BE2C (cell line): ENCODE measurements around the gene RTN4.

Source experiments
- DNase-seq: peaks from one replicate; pipeline ENCODE4 v3.0.0-alpha.2; 2020
- H3K27me3 ChIP-seq: fragments of 250-450 bp; sonication (Bioruptor Pico); 2 replicates; pipeline ENCODE4 v1.5.1; 2020; ENCODE audit warnings: mild to moderate bottlenecking
- H3K36me3 ChIP-seq: fragments of 250-450 bp; sonication (Bioruptor Pico); 2 replicates; pipeline ENCODE4 v1.5.1; 2020; ENCODE audit warnings: mild to moderate bottlenecking
- H3K4me1 ChIP-seq: fragments of 250-450 bp; sonication (Bioruptor Pico); 2 replicates; pipeline ENCODE4 v1.5.1; 2020
- H3K4me3 ChIP-seq: 2 replicates; pipeline ENCODE4 v1.5.1; 2011; ENCODE audit warnings: low read depth, low read length
- H3K9me3 ChIP-seq: fragments of 250-450 bp; sonication (Bioruptor Pico); 2 replicates; pipeline ENCODE4 v1.5.1; 2020
- TF ChIP-seq, protein P1 (sequence below): IDR thresholded peaks from 2 replicates; pipeline ENCODE4 v1.5.1; 2012; ENCODE audit warnings: mild to moderate bottlenecking, low read depth, low read length

Gene RTN4

DNA sequence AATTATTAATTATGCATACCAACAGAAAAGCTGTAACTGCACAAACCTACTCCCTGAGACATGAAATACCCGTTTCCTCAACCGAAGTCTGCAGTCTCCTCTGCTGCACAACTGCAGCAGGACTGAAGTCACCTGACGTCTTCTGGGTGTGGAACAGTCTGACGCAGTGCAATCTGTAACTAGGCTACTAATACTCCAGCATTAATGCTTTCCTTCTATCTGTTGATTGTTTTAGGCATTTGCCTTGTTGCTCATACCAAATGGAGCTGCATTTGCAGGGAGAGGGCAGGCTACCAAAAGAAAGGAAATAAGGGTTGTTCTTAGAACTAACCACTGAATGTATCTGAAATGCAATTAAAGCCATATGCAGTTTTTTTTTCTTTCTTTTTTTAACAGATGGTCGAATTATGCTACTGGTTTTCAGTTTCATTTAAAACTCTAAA lies 40.1 kb downstream of the RTN4 start:
- H3K9me3 ChIP-seq = no peaks in the 10 kb centered on the region
- no peaks in the 10 kb centered on the region for H3K27me3 ChIP-seq
- H3K4me1 ChIP-seq = peaks cover 4% of the 10 kb centered on the region
- TF ChIP-seq, protein P1, sequence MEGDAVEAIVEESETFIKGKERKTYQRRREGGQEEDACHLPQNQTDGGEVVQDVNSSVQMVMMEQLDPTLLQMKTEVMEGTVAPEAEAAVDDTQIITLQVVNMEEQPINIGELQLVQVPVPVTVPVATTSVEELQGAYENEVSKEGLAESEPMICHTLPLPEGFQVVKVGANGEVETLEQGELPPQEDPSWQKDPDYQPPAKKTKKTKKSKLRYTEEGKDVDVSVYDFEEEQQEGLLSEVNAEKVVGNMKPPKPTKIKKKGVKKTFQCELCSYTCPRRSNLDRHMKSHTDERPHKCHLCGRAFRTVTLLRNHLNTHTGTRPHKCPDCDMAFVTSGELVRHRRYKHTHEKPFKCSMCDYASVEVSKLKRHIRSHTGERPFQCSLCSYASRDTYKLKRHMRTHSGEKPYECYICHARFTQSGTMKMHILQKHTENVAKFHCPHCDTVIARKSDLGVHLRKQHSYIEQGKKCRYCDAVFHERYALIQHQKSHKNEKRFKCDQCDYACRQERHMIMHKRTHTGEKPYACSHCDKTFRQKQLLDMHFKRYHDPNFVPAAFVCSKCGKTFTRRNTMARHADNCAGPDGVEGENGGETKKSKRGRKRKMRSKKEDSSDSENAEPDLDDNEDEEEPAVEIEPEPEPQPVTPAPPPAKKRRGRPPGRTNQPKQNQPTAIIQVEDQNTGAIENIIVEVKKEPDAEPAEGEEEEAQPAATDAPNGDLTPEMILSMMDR = no peak
- peak; percentile 26 for DNase-seq
- H3K4me3 ChIP-seq = peak overlapping the region; percentile 44
- H3K36me3 ChIP-seq = no peaks in the 10 kb centered on the region

DNA sequence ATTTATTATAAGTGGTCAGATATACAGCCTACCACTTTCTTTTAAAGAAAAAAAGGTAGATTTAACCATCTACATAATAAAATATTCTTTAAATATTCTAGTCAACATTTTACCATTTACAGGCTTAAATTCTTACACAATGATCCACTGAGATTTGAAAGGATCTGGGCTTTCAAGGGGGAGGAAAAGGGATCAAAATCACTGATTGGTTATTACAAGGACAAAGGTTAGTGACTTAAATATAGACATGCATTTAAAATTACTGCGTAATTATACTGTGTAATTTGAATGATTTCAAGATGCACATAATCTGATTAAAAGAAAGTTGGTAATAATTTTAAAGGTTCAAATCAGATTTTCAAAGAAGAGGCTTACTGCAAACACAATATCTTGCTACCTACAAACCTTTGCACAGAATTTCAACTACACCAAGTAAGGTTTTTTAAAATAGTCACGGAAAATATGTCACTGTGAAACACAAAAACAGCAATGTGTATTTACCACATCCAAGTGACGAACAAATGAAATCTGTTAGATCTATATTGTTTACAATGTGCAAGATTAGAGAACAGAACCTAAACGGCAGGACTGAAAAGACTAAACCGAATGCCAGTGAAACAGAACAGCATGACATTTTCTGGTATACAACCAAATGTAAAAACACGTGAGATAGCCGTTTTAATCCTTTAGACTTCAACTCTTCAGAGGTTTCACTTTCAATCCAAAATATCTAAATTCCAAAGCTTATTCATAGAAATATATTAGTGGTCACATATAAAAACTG lies 40.8 kb downstream of the RTN4 start:
- peaks cover 4% of the 10 kb centered on the region for H3K4me1 ChIP-seq
- DNase-seq = no peak
- TF ChIP-seq, protein P1 = no peak
- H3K36me3 ChIP-seq = no peaks in the 10 kb centered on the region
- H3K9me3 ChIP-seq = no peaks in the 10 kb centered on the region
- peak overlapping the region; percentile 44 for H3K4me3 ChIP-seq
- H3K27me3 ChIP-seq = no peaks in the 10 kb centered on the region

DNA sequence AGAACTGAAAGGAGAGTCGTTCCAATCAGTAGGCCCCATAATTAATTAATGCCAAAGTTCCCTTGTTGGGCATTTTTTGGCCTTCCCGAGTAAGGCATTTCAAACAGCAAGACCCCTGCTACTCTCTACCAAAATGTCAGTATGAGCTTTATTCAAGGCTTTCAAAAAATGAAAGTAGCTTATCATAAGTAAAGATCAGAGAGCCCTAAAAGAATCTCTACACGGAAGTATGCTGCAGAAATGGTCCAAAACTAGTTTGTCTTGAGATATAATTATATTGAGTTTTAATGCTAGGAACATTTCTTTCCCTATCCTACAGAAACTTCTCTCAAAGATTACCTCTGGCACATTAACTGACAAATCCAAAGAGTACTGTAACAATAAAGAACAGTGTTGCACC lies 43.9 kb downstream of the RTN4 start:
- TF ChIP-seq, protein P1 = no peak
- H3K4me3 ChIP-seq = no peak overlapping the region
- no peak for DNase-seq
- no peaks in the 10 kb centered on the region for H3K9me3 ChIP-seq
- peaks cover 4% of the 10 kb centered on the region for H3K4me1 ChIP-seq
- no peaks in the 10 kb centered on the region for H3K27me3 ChIP-seq
- no peaks in the 10 kb centered on the region for H3K36me3 ChIP-seq

DNA sequence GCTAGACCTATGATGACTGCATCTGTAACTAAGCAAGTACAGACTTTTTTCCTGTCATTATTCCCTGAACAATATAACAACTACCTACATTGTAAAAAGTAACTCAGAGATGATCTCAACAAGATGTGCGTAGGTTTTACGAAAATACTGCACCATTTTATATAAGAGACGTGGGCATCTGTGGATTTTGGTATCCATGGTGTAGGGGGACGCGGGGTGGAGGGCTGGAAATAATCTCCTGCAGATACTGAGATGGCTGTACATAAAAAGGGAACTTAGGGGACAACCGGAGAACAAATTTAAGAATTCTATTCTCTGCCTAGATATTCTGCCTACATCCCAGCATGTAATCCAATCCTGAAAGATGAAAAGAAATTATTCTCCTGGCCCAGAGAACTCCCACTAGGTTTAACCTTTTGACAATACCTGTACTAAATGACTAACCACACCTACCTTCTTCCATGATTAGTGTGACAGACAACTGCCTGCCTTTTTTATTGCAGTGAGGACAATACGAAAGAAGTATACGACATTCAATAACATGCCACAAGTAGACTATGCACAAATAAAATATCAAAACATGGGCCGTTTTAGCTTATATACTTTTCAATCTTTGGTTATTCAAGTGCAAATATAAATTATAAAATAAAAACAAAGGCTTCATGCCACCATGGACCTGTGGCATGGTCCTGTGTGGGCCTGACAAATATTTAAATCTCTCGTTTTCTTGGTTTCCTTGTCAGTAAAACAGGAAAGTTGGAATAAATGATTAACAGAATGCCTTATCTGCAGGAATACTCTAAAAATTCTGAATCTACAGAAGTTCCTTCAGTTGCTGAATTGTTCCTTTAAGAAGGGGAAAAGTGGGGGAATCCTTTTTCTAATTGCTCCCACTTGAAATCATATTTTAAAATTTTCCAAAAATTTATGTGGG lies 46.3 kb downstream of the RTN4 start:
- no peak for DNase-seq
- no peak overlapping the region for H3K4me3 ChIP-seq
- TF ChIP-seq, protein P1 = no peak
- no peaks in the 10 kb centered on the region for H3K9me3 ChIP-seq
- peaks cover 7% of the 10 kb centered on the region for H3K4me1 ChIP-seq
- H3K27me3 ChIP-seq = no peaks in the 10 kb centered on the region
- no peaks in the 10 kb centered on the region for H3K36me3 ChIP-seq

DNA sequence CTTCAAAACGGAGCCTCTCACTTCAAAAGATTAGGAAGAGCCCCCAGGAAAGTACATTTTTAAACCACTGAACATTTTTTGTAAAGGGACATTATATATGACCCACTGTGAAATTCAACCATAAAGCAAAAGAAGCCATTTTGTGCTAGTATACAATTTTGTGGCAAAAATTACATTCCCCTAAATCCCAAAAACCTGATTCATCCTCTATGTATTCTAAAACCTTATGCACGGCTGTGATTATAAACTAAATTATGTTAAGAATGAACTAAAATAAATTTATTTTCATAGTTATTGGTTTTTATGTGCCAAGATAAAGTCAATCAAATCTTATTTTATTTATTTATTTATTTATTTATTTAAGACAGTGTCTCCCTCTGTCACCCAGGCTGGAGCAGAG lies 48.5 kb downstream of the RTN4 start:
- Histone ChIP-seq H3K4me1 (peaks cover 7% of the 10 kb centered on the region), H3K36me3 (no peaks in the 10 kb centered on the region), H3K9me3 (no peaks in the 10 kb centered on the region), H3K4me3 (no peak overlapping the region), H3K27me3 (no peaks in the 10 kb centered on the region)
- DNase-seq = no peak
- TF ChIP-seq, protein P1 = no peak
